ENCODE data around the gene APMAP.

The APMAP gene

GRCh38 chr20:25011261-25011660, 18.7 kb upstream of the APMAP start:
- Histone ChIP-seq H2AFZ (ENCODE audit: low read length) (no peak overlapping the region), H3K9ac (ENCODE audit: low read length) (no peak overlapping the region), H3K27me3 (replicated peaks; ENCODE audit: insufficient read depth, low read length) (no peaks in the 10 kb centered on the region), H3K4me3 (ENCODE audit: low read length) (no peak overlapping the region), H4K20me1 (ENCODE audit: insufficient read depth, low read length) (no peaks in the 10 kb centered on the region), H3K4me1 (ENCODE audit: low read length) (peaks cover 22% of the 10 kb centered on the region), H3K36me3 (replicated peaks; ENCODE audit: insufficient read depth, low read length) (no peaks in the 10 kb centered on the region), H3K9me3 (replicated peaks; ENCODE audit: insufficient read depth, low read length) (no peaks in the 10 kb centered on the region), H3K27ac (ENCODE audit: low read length) (no peak overlapping the region), H3K9me2 (replicated peaks; ENCODE audit: insufficient read depth, low read length) (no peaks in the 10 kb centered on the region), H3K4me2 (ENCODE audit: low read depth, low read length) (no peak overlapping the region), H3K79me2 (ENCODE audit: low read length) (peaks cover 7% of the 10 kb centered on the region), H3F3A (ENCODE audit: insufficient read depth, low read length) (peaks cover 17% of the 10 kb centered on the region)
- no peak for DNase-seq
- TF ChIP-seq EZH2phosphoT487 (IDR thresholded peaks at IDR 0.05; ENCODE audit: low read length): no peak
- TF ChIP-seq CTCF (IDR thresholded peaks at IDR 0.05; ENCODE audit: low read length): no peak
- no peak for TF ChIP-seq EZH2 (optimal IDR thresholded peaks at IDR 0.05; ENCODE audit: low read depth, low read length)

GRCh38 chr20:25009218-25010145, 16.9 kb upstream of the APMAP start:
- Histone ChIP-seq H3K4me2 (ENCODE audit: low read depth, low read length) (no peak overlapping the region), H3K9me3 (replicated peaks; ENCODE audit: insufficient read depth, low read length) (no peaks in the 10 kb centered on the region), H3K9ac (ENCODE audit: low read length) (no peak overlapping the region), H3K27me3 (replicated peaks; ENCODE audit: insufficient read depth, low read length) (no peaks in the 10 kb centered on the region), H3K27ac (ENCODE audit: low read length) (no peak overlapping the region), H3K79me2 (ENCODE audit: low read length) (no peaks in the 10 kb centered on the region), H3F3A (ENCODE audit: insufficient read depth, low read length) (no peaks in the 10 kb centered on the region), H4K20me1 (ENCODE audit: insufficient read depth, low read length) (no peaks in the 10 kb centered on the region), H2AFZ (ENCODE audit: low read length) (no peak overlapping the region), H3K4me1 (ENCODE audit: low read length) (peaks cover 6% of the 10 kb centered on the region), H3K36me3 (replicated peaks; ENCODE audit: insufficient read depth, low read length) (no peaks in the 10 kb centered on the region), H3K4me3 (ENCODE audit: low read length) (no peak overlapping the region), H3K9me2 (replicated peaks; ENCODE audit: insufficient read depth, low read length) (no peaks in the 10 kb centered on the region)
- no peak for DNase-seq
- no peak for TF ChIP-seq EZH2 (optimal IDR thresholded peaks at IDR 0.05; ENCODE audit: low read depth, low read length)
- TF ChIP-seq EZH2phosphoT487 (IDR thresholded peaks at IDR 0.05; ENCODE audit: low read length): no peak
- TF ChIP-seq CTCF (IDR thresholded peaks at IDR 0.05; ENCODE audit: low read length): no peak

- no peak overlapping the region for H3K9ac ChIP-seq (ENCODE audit: low read length)
- H3K4me2 ChIP-seq (ENCODE audit: low read depth, low read length): no peak overlapping the region
- no peaks in the 10 kb centered on the region for H3K36me3 ChIP-seq (replicated peaks; ENCODE audit: insufficient read depth, low read length)
- no peak overlapping the region for H3K4me3 ChIP-seq (ENCODE audit: low read length)
- no peak for DNase-seq
- TF ChIP-seq EZH2 (optimal IDR thresholded peaks at IDR 0.05; ENCODE audit: low read depth, low read length) (no peak), CTCF (IDR thresholded peaks at IDR 0.05; ENCODE audit: low read length) (no peak), EZH2phosphoT487 (IDR thresholded peaks at IDR 0.05; ENCODE audit: low read length) (no peak)
- H3K9me2 ChIP-seq (replicated peaks; ENCODE audit: insufficient read depth, low read length): no peaks in the 10 kb centered on the region
- H3K9me3 ChIP-seq (replicated peaks; ENCODE audit: insufficient read depth, low read length): no peaks in the 10 kb centered on the region
- H2AFZ ChIP-seq (ENCODE audit: low read length): no peak overlapping the region
- no peak overlapping the region for H3K27ac ChIP-seq (ENCODE audit: low read length)
- no peaks in the 10 kb centered on the region for H3K79me2 ChIP-seq (ENCODE audit: low read length)
- H3K4me1 ChIP-seq (ENCODE audit: low read length): no peaks in the 10 kb centered on the region
- H3K27me3 ChIP-seq (replicated peaks; ENCODE audit: insufficient read depth, low read length): no peaks in the 10 kb centered on the region
- H3F3A ChIP-seq (ENCODE audit: insufficient read depth, low read length): no peaks in the 10 kb centered on the region
- H4K20me1 ChIP-seq (ENCODE audit: insufficient read depth, low read length): no peaks in the 10 kb centered on the region
Measured at GRCh38 chr20:25008388-25009217, 16.1 kb upstream of the APMAP start.
